ENCODE data around the gene ATP5ME.

DNA sequence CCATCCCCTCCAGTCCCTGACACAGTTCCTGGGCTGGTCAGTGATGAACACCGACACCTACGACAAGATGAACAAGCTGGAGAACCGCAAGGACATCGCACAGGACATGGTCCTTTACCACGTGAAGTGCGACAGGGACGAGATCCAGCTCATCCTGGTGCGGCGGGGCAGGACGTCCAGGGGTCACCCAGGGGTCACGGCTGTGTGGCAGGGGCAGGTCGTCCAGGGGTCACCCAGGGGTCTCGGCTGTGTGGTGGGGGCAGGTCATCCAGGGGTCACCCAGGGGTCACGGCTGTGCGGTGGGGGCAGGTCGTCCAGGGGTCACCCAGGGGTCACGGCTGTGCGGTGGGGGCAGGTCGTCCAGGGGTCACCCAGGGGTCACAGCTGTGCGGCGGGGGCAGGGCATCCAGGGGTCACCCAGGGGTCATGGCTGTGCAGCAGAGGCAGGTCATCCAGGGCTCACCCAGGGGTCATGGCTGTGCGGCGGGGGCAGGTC, 16.7 kb downstream of the ATP5ME start:
- TF ChIP-seq EZH2 (IDR thresholded peaks at IDR 0.05; ENCODE audit: low read length, missing control alignments): no peak
- TF ChIP-seq, protein P1, sequence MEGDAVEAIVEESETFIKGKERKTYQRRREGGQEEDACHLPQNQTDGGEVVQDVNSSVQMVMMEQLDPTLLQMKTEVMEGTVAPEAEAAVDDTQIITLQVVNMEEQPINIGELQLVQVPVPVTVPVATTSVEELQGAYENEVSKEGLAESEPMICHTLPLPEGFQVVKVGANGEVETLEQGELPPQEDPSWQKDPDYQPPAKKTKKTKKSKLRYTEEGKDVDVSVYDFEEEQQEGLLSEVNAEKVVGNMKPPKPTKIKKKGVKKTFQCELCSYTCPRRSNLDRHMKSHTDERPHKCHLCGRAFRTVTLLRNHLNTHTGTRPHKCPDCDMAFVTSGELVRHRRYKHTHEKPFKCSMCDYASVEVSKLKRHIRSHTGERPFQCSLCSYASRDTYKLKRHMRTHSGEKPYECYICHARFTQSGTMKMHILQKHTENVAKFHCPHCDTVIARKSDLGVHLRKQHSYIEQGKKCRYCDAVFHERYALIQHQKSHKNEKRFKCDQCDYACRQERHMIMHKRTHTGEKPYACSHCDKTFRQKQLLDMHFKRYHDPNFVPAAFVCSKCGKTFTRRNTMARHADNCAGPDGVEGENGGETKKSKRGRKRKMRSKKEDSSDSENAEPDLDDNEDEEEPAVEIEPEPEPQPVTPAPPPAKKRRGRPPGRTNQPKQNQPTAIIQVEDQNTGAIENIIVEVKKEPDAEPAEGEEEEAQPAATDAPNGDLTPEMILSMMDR (conservative IDR thresholded peaks at IDR 0.05 in 1 of 2, IDR thresholded peaks at IDR 0.05 in 1 of 2; ENCODE audit: low read depth in 1 of 2, low read length in 2 of 2): no peak

Measured in fibroblast of lung (primary cell).